Liver (tissue), 3 donors: Measurements from ENCODE around the gene FGFR3.

Experiments
- ATF3 ChIP-seq: IDR thresholded peaks from 2 replicates; pipeline ENCODE4 v1.6.1; 2016; ENCODE audit warnings: antibody characterized with exemption
- CTCF ChIP-seq: fragments of 150-350 bp; IDR thresholded peaks from 2 replicates; pipeline ENCODE4 v1.5.1; 2017; ENCODE audit warnings: improper control_type of control experiment, low read depth, low read length; ENCODE audit not compliant: missing input control
- EGR1 ChIP-seq, 2 donors: IDR thresholded peaks; 2 replicates each; pipeline ENCODE4 v1.6.1; 2016 to 2018; ENCODE audit warnings: antibody characterized with exemption in 2 of 2, low read depth in 2 of 2
- FOXA1 ChIP-seq: IDR thresholded peaks from 2 replicates; pipeline ENCODE4 v1.6.1; 2016; ENCODE audit warnings: antibody characterized with exemption
- FOXA2 ChIP-seq: IDR thresholded peaks from 2 replicates; pipeline ENCODE4 v1.6.1; 2016; ENCODE audit warnings: antibody characterized with exemption
- GABPA ChIP-seq, 2 donors: IDR thresholded peaks in 1 of 2; conservative IDR thresholded peaks in 1 of 2; 2 replicates each; pipeline ENCODE4 v1.6.1; 2016; ENCODE audit warnings: antibody characterized with exemption in 2 of 2, mild to moderate bottlenecking in 1 of 2, moderate library complexity in 1 of 2
- HNF4G ChIP-seq: IDR thresholded peaks from 2 replicates; pipeline ENCODE4 v1.6.1; 2016; ENCODE audit warnings: antibody characterized with exemption
- JUND ChIP-seq, 2 donors: IDR thresholded peaks; 2 replicates each; pipeline ENCODE4 v1.6.1; 2016; ENCODE audit warnings: antibody characterized with exemption in 2 of 2
- RAD21 ChIP-seq, 2 donors: IDR thresholded peaks; 2 replicates each; pipeline ENCODE4 v1.6.1; 2016; ENCODE audit warnings: antibody characterized with exemption in 2 of 2, mild to moderate bottlenecking in 2 of 2
- REST ChIP-seq: IDR thresholded peaks from 2 replicates; pipeline ENCODE4 v1.6.1; 2016; ENCODE audit warnings: antibody characterized with exemption, mild to moderate bottlenecking
- RXRA ChIP-seq, 2 donors: IDR thresholded peaks; 2 replicates each; pipeline ENCODE4 v1.6.1; 2017 to 2018; ENCODE audit warnings: antibody characterized with exemption in 2 of 2, mild to moderate bottlenecking in 1 of 2
- SP1 ChIP-seq: IDR thresholded peaks from 2 replicates; pipeline ENCODE4 v1.6.1; 2018; ENCODE audit warnings: antibody characterized with exemption, mild to moderate bottlenecking
- TAF1 ChIP-seq: conservative IDR thresholded peaks from 2 replicates; pipeline ENCODE4 v1.6.1; 2016; ENCODE audit warnings: antibody characterized with exemption, mild to moderate bottlenecking
- YY1 ChIP-seq: IDR thresholded peaks from 2 replicates; pipeline ENCODE4 v1.6.1; 2016; ENCODE audit warnings: antibody characterized with exemption, mild to moderate bottlenecking
- donor health status: healthy.
- donor health status: healthy.

- TF ChIP-seq CTCF (no peak), SP1 (no peak), ATF3 (no peak), FOXA1 (no peak), REST (no peak), EGR1 (IDR thresholded peaks at IDR 0.05; ENCODE audit: low read depth in 2 of 2) (no peak), FOXA2 (no peak), TAF1 (no peak), RXRA (IDR thresholded peaks at IDR 0.05) (no peak), GABPA (IDR thresholded peaks at IDR 0.05 in 1 of 2, conservative IDR thresholded peaks at IDR 0.05 in 1 of 2) (no peak), RAD21 (IDR thresholded peaks at IDR 0.05) (no peak), YY1 (no peak), JUND (IDR thresholded peaks at IDR 0.05) (no peak), HNF4G (no peak)
Observed at GRCh38 chr4:1800805-1801204, 7.7 kb downstream of the FGFR3 start.
